ENCODE results near the gene SRSF9. TPM values are rescaled to one million over a fixed set of nuclear protein-coding genes. Genes with fewer than 3 reads are reported as not detected.
"Not testable (repeated sequence)": the region's sequence is repeated elsewhere in the genome, so short reads cannot be mapped to it uniquely, and the experiment has no call there.

SRSF9 gene
- total RNA-seq (10 to 100 TPM; 43.5 to 59.5 (median 47.9) TPM), polyA plus RNA-seq (40.3 TPM)
- long read RNA-seq, donor 1, transcript SRSF9-201 (4 exons, 1,201 nt) = major isoform, 63 of 65 reads
- long read RNA-seq, donor 1, partial matches to known transcripts = 0 of 65 reads
- long read RNA-seq, donor 1, other reads (novel, unspliced or antisense) = 1 of 65 reads
- long read RNA-seq, donor 2, transcript SRSF9-201 (4 exons, 1,201 nt) = major isoform, 19 of 22 reads
- long read RNA-seq, donor 2, partial matches to known transcripts = 0 of 22 reads
- long read RNA-seq, donor 2, other reads (novel, unspliced or antisense) = 1 of 22 reads
- long read RNA-seq, donor 3, partial matches to known transcripts = 0 of 11 reads
- long read RNA-seq, donor 3, other reads (novel, unspliced or antisense) = 3 of 11 reads
- long read RNA-seq, donor 4, transcript SRSF9-201 (4 exons, 1,201 nt) = major isoform, 22 of 23 reads
- long read RNA-seq, donor 4, partial matches to known transcripts = 0 of 23 reads
- long read RNA-seq, donor 4, other reads (novel, unspliced or antisense) = 1 of 23 reads

GRCh38 chr12:120469450-120470149 lies at the start of gene SRSF9:
Gene SRSF9, minus strand, starts transcription at chr12:120469748. Its CDS starts 139 bp downstream, at chr12:120469609.
- under 1% methylated on average over 88 of the region's 88 CpGs for WGBS
- H3K27ac ChIP-seq (ENCODE audit: low read length) = peak within 1 kb of the TSS; percentile 94
- H3K9me3 ChIP-seq (ENCODE audit: control insufficient read depth, low read length) = no peaks in the 10 kb centered on the region
- DNase-seq (peak; percentile 96 to 99 (median 98)), ATAC-seq (peak; percentile 96 to 97)
- H3K4me3 ChIP-seq (ENCODE audit: low read length) = peak within 1 kb of the TSS; percentile 99
- H3K4me1 ChIP-seq (ENCODE audit: control insufficient read depth, insufficient read depth, low read length) = peaks cover 2% of the 10 kb centered on the region
- intact Hi-C loops (cut with DNase I) = loop anchor here in 1 of 4 donors (10.0 kb wide), 1 partner anchor 65 kb away; the partner anchor contains the start of gene RNF10
- no peaks in the 10 kb centered on the region for H3K27me3 ChIP-seq (ENCODE audit: control insufficient read depth, insufficient read depth)

- DNase-seq; intact Hi-C loops (cut with DNase I); H3K27me3 ChIP-seq (ENCODE audit: control insufficient read depth, insufficient read depth); ATAC-seq; H3K4me3 ChIP-seq (ENCODE audit: low read length); H3K27ac ChIP-seq (ENCODE audit: low read length); H3K4me1 ChIP-seq (ENCODE audit: control insufficient read depth, insufficient read depth, low read length); H3K9me3 ChIP-seq (ENCODE audit: control insufficient read depth, low read length): not testable (repeated sequence)
- 98% methylated on average over 8 of the region's 8 CpGs for WGBS
These were observed 49.8 kb upstream of the SRSF9 start for GRCh38 chr12:120519324-120519723.

- DNase-seq = no peak
- intact Hi-C loops (cut with DNase I) = no loop called here
- Histone ChIP-seq H3K27ac (ENCODE audit: low read length) (no peak overlapping the region), H3K27me3 (ENCODE audit: control insufficient read depth, insufficient read depth) (no peaks in the 10 kb centered on the region), H3K9me3 (ENCODE audit: control insufficient read depth, low read length) (no peaks in the 10 kb centered on the region), H3K4me1 (ENCODE audit: control insufficient read depth, insufficient read depth, low read length) (no peaks in the 10 kb centered on the region), H3K4me3 (ENCODE audit: low read length) (no peak overlapping the region)
- no peak for ATAC-seq
- 88% methylated on average over 2 of the region's 2 CpGs for WGBS
These were observed 45.9 kb upstream of the SRSF9 start for GRCh38 chr12:120515496-120515895.

GRCh38 chr12:120514002-120514401 lies 44.5 kb upstream of the SRSF9 start:
- Histone ChIP-seq H3K27ac (ENCODE audit: low read length) (no peak overlapping the region), H3K4me3 (ENCODE audit: low read length) (no peak overlapping the region), H3K9me3 (ENCODE audit: control insufficient read depth, low read length) (no peaks in the 10 kb centered on the region), H3K27me3 (ENCODE audit: control insufficient read depth, insufficient read depth) (no peaks in the 10 kb centered on the region), H3K4me1 (ENCODE audit: control insufficient read depth, insufficient read depth, low read length) (no peaks in the 10 kb centered on the region)
- intact Hi-C loops (cut with DNase I) = no loop called here
- no peak for ATAC-seq
- 87% methylated on average over 7 of the region's 7 CpGs for WGBS
- DNase-seq = no peak

- Histone ChIP-seq H3K4me1 (ENCODE audit: control insufficient read depth, insufficient read depth, low read length) (no peaks in the 10 kb centered on the region), H3K27me3 (ENCODE audit: control insufficient read depth, insufficient read depth) (no peaks in the 10 kb centered on the region), H3K4me3 (ENCODE audit: low read length) (no peak overlapping the region), H3K27ac (ENCODE audit: low read length) (no peak overlapping the region), H3K9me3 (ENCODE audit: control insufficient read depth, low read length) (no peaks in the 10 kb centered on the region)
- ATAC-seq (no peak), DNase-seq (no peak)
- WGBS = 95% methylated on average over 8 of the region's 8 CpGs
- intact Hi-C loops (cut with DNase I) = no loop called here
These were observed 39.0 kb upstream of the SRSF9 start for GRCh38 chr12:120508537-120508936.

GRCh38 chr12:120504587-120504986 lies 35.0 kb upstream of the SRSF9 start:
- 74% methylated on average over 4 of the region's 4 CpGs for WGBS

GRCh38 chr12:120500581-120500980 lies 31.0 kb upstream of the SRSF9 start:
- no peaks in the 10 kb centered on the region for H3K27me3 ChIP-seq (ENCODE audit: control insufficient read depth, insufficient read depth)
- H3K27ac ChIP-seq (ENCODE audit: low read length) = no peak overlapping the region
- no peak for ATAC-seq
- no peaks in the 10 kb centered on the region for H3K4me1 ChIP-seq (ENCODE audit: control insufficient read depth, insufficient read depth, low read length)
- intact Hi-C loops (cut with DNase I) = no loop called here
- 64% methylated on average over 1 of the region's 1 CpG for WGBS
- no peak for DNase-seq
- H3K4me3 ChIP-seq (ENCODE audit: low read length) = no peak overlapping the region
- no peaks in the 10 kb centered on the region for H3K9me3 ChIP-seq (ENCODE audit: control insufficient read depth, low read length)

More at GRCh38 chr12:120504587-120504986, 35.0 kb upstream of the SRSF9 start:
- Histone ChIP-seq H3K4me3 (ENCODE audit: low read length) (no peak overlapping the region), H3K9me3 (ENCODE audit: control insufficient read depth, low read length) (no peaks in the 10 kb centered on the region), H3K4me1 (ENCODE audit: control insufficient read depth, insufficient read depth, low read length) (no peaks in the 10 kb centered on the region), H3K27ac (ENCODE audit: low read length) (no peak overlapping the region), H3K27me3 (ENCODE audit: control insufficient read depth, insufficient read depth) (no peaks in the 10 kb centered on the region)
- DNase-seq = no peak
- intact Hi-C loops (cut with DNase I) = no loop called here
- ATAC-seq = no peak

- Histone ChIP-seq H3K9me3 (ENCODE audit: control insufficient read depth, low read length) (no peaks in the 10 kb centered on the region), H3K4me3 (ENCODE audit: low read length) (no peak overlapping the region), H3K4me1 (ENCODE audit: control insufficient read depth, insufficient read depth, low read length) (peaks cover 3% of the 10 kb centered on the region), H3K27me3 (ENCODE audit: control insufficient read depth, insufficient read depth) (no peaks in the 10 kb centered on the region), H3K27ac (ENCODE audit: low read length) (no peak overlapping the region)
- no peak for DNase-seq
- ATAC-seq = no peak
- intact Hi-C loops (cut with DNase I) = no loop called here
- 78% methylated on average over 3 of the region's 3 CpGs for WGBS
These were observed 29.4 kb upstream of the SRSF9 start for GRCh38 chr12:120498870-120499515.

- intact Hi-C loops (cut with DNase I) = no loop called here
- H3K4me3 ChIP-seq (ENCODE audit: low read length) = peak overlapping the region; percentile 91
- H3K9me3 ChIP-seq (ENCODE audit: control insufficient read depth, low read length) = no peaks in the 10 kb centered on the region
- H3K27ac ChIP-seq (ENCODE audit: low read length) = no peak overlapping the region
- no peak for ATAC-seq
- no peak for DNase-seq
- 17% methylated on average over 9 of the region's 9 CpGs for WGBS
- peaks cover 3% of the 10 kb centered on the region for H3K4me1 ChIP-seq (ENCODE audit: control insufficient read depth, insufficient read depth, low read length)
- H3K27me3 ChIP-seq (ENCODE audit: control insufficient read depth, insufficient read depth) = no peaks in the 10 kb centered on the region
These were observed 28.1 kb upstream of the SRSF9 start for GRCh38 chr12:120497524-120498150.

GRCh38 chr12:120496413-120497340 lies 27.1 kb upstream of the SRSF9 start:
- peaks cover 3% of the 10 kb centered on the region for H3K4me1 ChIP-seq (ENCODE audit: control insufficient read depth, insufficient read depth, low read length)
- DNase-seq = peak; percentile 72 to 88 (median 86)
- peak; percentile 79 to 84 for ATAC-seq
- intact Hi-C loops (cut with DNase I) = no loop called here
- WGBS = under 1% methylated on average over 47 of the region's 47 CpGs
- H3K27me3 ChIP-seq (ENCODE audit: control insufficient read depth, insufficient read depth) = no peaks in the 10 kb centered on the region
- peak overlapping the region; percentile 73 for H3K27ac ChIP-seq (ENCODE audit: low read length)
- H3K4me3 ChIP-seq (ENCODE audit: low read length) = peak overlapping the region; percentile 91
- no peaks in the 10 kb centered on the region for H3K9me3 ChIP-seq (ENCODE audit: control insufficient read depth, low read length)
